GM18505 (cell line): ENCODE data around the gene GRAP.
"Not testable (repeated sequence)": the region's sequence is repeated elsewhere in the genome, so short reads cannot be mapped to it uniquely, and the experiment has no call there.

ENCODE experiments used
- ATAC-seq: cut with Tn5 transposase; IDR thresholded peaks from one replicate; pipeline ENCODE4 v1.9.1; 2021; ENCODE audit not compliant: unreplicated experiment
- POLR2A ChIP-seq: IDR thresholded peaks from 4 replicates; pipeline ENCODE4 v1.6.1; 2011; ENCODE audit warnings: borderline replicate concordance; ENCODE audit not compliant: insufficient read depth, insufficient read length; ENCODE audit errors: extremely low read depth

The GRAP gene

GRCh38 chr17:19046782-19047375, at the start of gene GRAP:
Gene GRAP, minus strand, starts transcription at chr17:19046957. Its CDS starts 31 bp downstream, at chr17:19046926.
- ATAC-seq = not testable (repeated sequence)

- ATAC-seq = not testable (repeated sequence)
Measured at GRCh38 chr17:19093684-19094438, 47.1 kb upstream of the GRAP start.

DNA sequence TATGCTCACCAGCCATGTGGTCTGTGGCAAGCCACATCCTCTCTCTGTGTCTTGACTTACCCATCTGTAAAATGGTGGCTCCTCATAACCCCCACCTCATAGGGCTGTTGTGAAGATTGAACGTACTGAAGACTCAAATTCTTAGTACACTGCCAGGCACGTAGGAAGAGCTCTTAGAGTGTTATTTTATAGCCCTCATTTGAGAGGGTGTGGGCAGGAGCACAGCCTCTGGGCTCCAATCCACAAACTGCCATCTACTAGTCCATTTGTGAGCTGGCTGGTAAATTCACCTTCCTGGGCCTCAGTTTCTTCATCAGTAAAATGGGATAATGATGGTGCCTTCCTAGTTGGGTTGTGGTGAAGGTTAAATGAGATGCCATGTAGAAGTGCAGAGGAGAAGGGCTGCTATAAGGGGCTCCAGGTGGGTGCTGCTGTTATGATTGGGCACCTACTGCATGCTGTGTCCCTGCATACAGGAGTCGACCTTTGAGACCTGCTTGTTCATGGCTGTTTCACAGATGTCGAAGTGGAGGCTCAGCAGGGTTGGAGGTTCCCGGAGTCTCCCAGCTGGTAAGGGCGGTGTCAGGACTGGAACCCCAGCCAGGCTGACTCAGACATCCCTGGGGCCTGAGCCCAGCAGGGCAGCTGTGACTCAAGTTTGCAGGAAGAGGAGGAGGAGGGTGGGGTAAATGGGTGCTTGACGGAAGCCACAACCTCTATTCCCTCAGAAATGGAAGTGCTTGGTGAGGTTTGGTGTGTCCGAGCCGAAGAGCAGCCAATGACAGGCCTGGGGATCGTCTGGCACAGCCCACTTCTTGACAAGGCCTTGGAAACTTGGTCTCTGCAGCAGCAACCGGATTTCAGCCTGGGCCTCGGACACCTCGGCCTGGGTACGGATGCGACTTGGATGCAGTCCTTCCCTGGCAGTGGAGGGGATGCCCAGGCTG, 46.3 kb upstream of the GRAP start:
- not testable (repeated sequence) for ATAC-seq

DNA sequence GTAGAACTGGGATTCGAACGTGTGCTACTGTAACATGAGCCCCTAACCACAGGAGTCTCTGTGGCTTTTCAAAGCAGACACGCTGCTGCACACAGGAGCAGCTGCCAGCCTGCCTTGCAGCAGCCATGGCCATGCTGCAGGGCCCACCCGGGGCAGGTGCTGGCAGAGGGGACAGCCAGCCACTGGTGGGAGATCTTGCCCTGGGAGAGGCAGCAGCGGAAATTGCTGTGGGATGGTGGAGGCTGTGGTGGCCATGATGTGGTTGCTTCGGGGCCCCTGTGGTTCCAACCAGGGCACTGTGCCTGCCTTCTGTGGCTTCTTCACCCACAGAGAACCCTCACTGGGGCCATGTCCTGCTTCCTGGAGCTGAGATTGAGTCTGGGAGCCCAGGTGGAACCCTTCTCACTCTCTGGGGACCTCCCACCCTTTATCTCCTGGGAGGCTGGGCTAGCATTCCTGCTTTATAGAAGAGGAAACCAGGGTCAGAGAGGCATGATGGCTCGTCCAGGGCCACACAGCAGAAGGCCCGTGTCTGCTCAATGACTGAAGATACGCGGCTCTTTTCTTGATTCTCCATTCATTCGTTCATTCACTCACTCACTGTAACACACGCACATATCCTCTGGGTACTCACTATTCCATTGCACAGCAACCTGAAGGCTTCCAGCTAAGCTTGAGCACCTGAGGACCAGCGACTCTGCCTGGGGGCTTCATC, 43.5 kb upstream of the GRAP start:
- peak; percentile 37 for ATAC-seq

- not testable (repeated sequence) for ATAC-seq
Measured at GRCh38 chr17:19088804-19089685, 42.3 kb upstream of the GRAP start.

DNA sequence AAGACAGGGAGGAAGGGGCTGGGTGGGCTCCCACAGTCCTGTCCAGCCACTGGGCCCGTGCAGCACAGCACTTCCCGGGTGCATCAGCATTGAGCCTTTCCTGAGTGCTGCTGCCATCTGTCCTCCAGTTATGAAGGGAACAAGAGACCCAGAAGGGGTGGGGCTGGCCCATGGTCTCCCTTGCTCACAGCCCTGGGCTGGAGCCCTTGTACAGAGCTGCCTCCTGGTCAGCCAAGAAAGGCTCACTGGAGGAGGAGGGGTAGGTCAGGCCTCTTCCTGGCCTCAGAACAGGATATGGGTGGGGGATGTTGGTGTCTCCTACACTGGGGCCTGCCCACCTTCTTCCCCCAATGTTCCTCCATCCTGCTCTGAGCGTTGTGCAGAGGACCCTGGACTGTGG, 30.6 kb upstream of the GRAP start:
- not testable (repeated sequence) for ATAC-seq

DNA sequence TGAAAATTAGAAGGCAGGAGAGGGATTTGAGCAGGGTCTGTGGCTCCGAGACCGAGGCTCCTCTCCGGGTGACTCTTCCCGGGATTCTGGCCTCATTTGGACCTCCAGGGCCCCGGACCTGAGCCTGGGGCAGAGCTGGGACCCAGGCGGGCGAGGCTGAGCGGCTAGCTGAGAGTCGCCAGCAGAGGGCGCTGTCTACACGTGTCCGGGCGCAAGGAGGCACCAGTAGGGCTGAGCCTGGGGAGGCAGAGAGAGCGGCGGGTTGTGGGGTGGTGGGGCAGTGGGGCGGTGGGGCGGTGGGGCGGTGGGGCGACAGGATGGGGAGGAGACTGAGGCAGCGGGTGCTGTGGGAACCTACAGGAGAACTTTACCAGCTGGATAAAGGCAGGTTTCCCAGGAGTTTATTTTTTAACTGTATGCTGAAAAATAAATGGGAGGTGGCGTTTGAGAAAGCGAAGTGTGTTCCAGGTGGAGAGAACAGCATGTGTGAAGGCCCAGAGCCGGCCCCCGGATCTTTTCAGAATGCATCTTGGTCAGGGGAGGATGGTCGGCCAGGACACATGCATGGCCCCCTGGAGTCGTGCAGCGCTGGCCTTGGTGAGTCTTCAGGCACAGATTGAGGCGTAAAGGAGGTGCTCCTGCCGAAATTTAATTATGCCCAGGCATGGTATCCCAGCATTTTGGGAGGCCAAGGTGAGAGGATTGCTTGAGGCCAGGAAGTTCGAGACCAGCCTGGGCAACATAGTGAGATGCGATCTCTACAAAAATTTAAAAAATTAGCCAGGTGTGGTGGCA, 29.8 kb upstream of the GRAP start:
- not testable (repeated sequence) for ATAC-seq

DNA sequence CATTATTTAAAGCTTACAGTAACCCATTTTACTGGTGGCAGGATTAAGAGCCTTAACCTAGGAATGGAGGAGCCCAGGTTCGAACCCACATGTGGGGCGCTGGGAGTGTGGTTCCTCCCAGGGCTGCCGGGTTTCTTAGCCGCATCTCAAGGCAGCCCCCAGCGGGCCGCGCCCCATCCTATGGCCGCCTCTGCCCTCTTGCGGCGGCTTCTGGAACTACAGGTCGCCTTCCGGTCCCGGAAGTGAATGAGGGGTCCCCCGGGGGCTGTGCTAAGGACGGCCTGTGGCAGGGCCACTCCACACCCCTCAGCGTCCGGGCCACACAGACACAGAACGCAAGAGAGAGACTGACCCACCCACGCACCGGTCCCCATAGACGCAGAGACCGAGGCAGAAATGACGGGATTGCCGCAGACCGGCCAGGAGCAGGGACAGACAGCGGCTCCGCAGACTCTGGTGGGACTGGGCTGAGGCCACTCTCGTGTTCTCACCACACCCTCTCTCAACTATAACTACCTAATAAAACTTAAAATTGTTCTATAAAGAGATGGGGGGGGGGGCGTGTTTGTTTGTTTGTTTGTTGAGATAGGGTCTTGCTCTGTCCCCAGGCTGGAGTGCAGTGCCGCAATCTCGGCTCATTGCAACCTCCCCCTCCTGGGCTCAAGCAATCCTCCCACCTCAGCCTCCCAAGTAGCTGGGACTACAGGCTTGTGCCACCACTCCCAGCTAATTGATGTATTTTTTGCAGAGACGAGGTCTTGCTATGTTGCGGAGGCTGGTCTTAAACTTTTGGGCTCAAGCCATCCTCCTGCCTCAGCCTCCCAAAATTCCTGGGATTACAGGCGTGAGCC, 23.8 kb upstream of the GRAP start:
- peak; percentile 82 for ATAC-seq

- not testable (repeated sequence) for ATAC-seq
Measured at GRCh38 chr17:19064378-19064777, 17.6 kb upstream of the GRAP start.

DNA sequence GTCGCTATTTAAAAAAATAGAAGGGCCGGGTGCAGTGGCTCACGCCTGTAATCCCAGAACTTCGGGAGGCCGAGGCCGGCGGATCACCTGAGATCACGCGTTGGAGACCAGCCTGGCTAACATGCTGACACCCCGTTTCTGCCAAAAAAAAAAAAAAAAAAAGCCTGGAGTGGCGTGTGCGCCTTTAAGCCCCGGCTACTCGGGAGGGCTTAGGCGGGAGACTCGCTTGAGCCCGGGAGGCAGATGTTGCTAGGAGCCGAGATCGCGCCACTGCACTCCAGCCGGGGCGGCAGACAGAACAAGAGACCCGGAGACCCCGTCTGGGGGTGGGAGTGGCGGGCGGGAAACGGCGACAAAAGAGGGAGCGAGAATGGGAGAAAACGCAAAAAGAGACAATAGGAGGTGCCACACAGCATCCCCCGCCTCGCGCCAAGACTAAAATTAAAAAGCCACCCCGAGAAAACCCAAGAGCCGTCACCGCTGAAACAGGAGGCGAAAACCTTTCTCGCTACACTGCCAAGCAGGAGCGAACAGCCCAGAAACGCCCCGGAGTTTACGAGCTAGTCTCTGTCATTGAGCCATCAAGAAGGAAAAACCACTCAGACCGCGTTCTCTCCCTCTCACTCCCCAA, 16.7 kb upstream of the GRAP start:
- ATAC-seq = peak; percentile 10
- TF ChIP-seq POLR2A = peak; percentile 37

DNA sequence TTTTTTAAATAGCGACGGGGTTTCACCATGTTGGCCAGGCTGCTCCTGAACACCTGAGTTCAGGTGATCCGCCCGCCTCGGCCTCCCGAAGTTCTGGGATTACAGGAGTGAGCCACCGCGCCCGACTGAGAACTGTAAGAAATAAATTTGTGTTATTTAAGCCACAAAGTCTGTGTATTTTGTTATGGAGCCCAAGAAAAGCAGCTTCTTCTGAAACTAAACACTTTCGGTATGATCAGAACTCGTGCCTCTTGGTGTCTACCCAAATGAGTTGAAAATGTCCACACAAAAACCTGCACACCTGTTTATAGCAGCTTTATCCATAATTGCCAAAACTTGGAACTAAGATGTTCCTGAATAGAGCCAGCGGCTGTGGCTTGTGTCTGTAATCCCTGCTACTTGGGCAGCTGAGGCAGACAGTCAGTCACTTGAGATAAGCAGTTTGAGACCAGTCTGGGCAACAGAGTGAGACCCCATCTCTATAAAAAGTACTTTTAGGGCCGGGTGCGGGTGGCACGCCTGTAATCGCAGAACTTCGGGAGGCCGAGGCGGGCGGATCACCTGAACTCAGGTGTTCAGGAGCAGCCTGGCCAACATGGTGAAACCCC, 16.1 kb upstream of the GRAP start:
- peak; percentile 55 for ATAC-seq
